Measurements from ENCODE around the gene PPY.
"Not testable (repeated sequence)": the region's sequence is repeated elsewhere in the genome, so short reads cannot be mapped to it uniquely, and the experiment has no call there.

PPY gene

GRCh38 chr17:43952351-43952723 lies 10.1 kb upstream of the PPY start:
- DNase-seq (ENCODE audit: insufficient read length, low spot score), result no peak
- TF ChIP-seq PAX5 (IDR thresholded peaks at IDR 0.05; ENCODE audit: insufficient read depth, low read length, severe bottlenecking) (no peak), SPI1 (IDR thresholded peaks at IDR 0.05; ENCODE audit: low read depth, low read length) (no peak), POLR2AphosphoS5 (IDR thresholded peaks at IDR 0.05; ENCODE audit: low read depth, low read length) (no peak), POLR2A (IDR thresholded peaks at IDR 0.05; ENCODE audit: low read depth, low read length) (no peak), TAF1 (IDR thresholded peaks at IDR 0.05; ENCODE audit: low read depth, low read length) (no peak), POU2F2 (IDR thresholded peaks at IDR 0.05; ENCODE audit: low read depth, low read length) (no peak)
- FAIRE-seq, result no peak

GRCh38 chr17:43951750-43952149 lies 9.5 kb upstream of the PPY start:
- FAIRE-seq (no peak), DNase-seq (ENCODE audit: insufficient read length, low spot score) (no peak)
- TF ChIP-seq POLR2AphosphoS5 (IDR thresholded peaks at IDR 0.05; ENCODE audit: low read depth, low read length) (no peak), TAF1 (IDR thresholded peaks at IDR 0.05; ENCODE audit: low read depth, low read length) (no peak), POU2F2 (IDR thresholded peaks at IDR 0.05; ENCODE audit: low read depth, low read length) (no peak), SPI1 (IDR thresholded peaks at IDR 0.05; ENCODE audit: low read depth, low read length) (no peak), POLR2A (IDR thresholded peaks at IDR 0.05; ENCODE audit: low read depth, low read length) (no peak), PAX5 (IDR thresholded peaks at IDR 0.05; ENCODE audit: insufficient read depth, low read length, severe bottlenecking) (no peak)

- no peak for TF ChIP-seq SPI1 (IDR thresholded peaks at IDR 0.05; ENCODE audit: low read depth, low read length)
- no peak for TF ChIP-seq TAF1 (IDR thresholded peaks at IDR 0.05; ENCODE audit: low read depth, low read length)
- no peak for TF ChIP-seq POLR2A (IDR thresholded peaks at IDR 0.05; ENCODE audit: low read depth, low read length)
- FAIRE-seq (no peak), DNase-seq (ENCODE audit: insufficient read length, low spot score) (no peak)
These were observed 8.3 kb upstream of the PPY start for GRCh38 chr17:43950554-43950953.

GRCh38 chr17:43949781-43950180 lies 7.5 kb upstream of the PPY start:
- no peak for FAIRE-seq
- no peak for TF ChIP-seq TAF1 (IDR thresholded peaks at IDR 0.05; ENCODE audit: low read depth, low read length)
- TF ChIP-seq POLR2A (IDR thresholded peaks at IDR 0.05; ENCODE audit: low read depth, low read length), result no peak
- no peak for TF ChIP-seq POU2F2 (IDR thresholded peaks at IDR 0.05; ENCODE audit: low read depth, low read length)
- no peak for TF ChIP-seq POLR2AphosphoS5 (IDR thresholded peaks at IDR 0.05; ENCODE audit: low read depth, low read length)
- TF ChIP-seq SPI1 (IDR thresholded peaks at IDR 0.05; ENCODE audit: low read depth, low read length), result no peak
- no peak for TF ChIP-seq PAX5 (IDR thresholded peaks at IDR 0.05; ENCODE audit: insufficient read depth, low read length, severe bottlenecking)
- no peak for DNase-seq (ENCODE audit: insufficient read length, low spot score)

GRCh38 chr17:43946781-43947180 lies 4.5 kb upstream of the PPY start:
- DNase-seq (ENCODE audit: insufficient read length, low spot score) (no peak), FAIRE-seq (no peak)
- TF ChIP-seq POU2F2 (IDR thresholded peaks at IDR 0.05; ENCODE audit: low read depth, low read length), result no peak
- TF ChIP-seq POLR2AphosphoS5 (IDR thresholded peaks at IDR 0.05; ENCODE audit: low read depth, low read length), result no peak
- no peak for TF ChIP-seq TAF1 (IDR thresholded peaks at IDR 0.05; ENCODE audit: low read depth, low read length)
- no peak for TF ChIP-seq SPI1 (IDR thresholded peaks at IDR 0.05; ENCODE audit: low read depth, low read length)
- no peak for TF ChIP-seq PAX5 (IDR thresholded peaks at IDR 0.05; ENCODE audit: insufficient read depth, low read length, severe bottlenecking)

- TF ChIP-seq POLR2A (IDR thresholded peaks at IDR 0.05; ENCODE audit: low read depth, low read length) (no peak), PAX5 (IDR thresholded peaks at IDR 0.05; ENCODE audit: insufficient read depth, low read length, severe bottlenecking) (no peak), TAF1 (IDR thresholded peaks at IDR 0.05; ENCODE audit: low read depth, low read length) (no peak), POLR2AphosphoS5 (IDR thresholded peaks at IDR 0.05; ENCODE audit: low read depth, low read length) (no peak), SPI1 (IDR thresholded peaks at IDR 0.05; ENCODE audit: low read depth, low read length) (no peak), POU2F2 (IDR thresholded peaks at IDR 0.05; ENCODE audit: low read depth, low read length) (no peak)
- no peak for FAIRE-seq
- DNase-seq (ENCODE audit: insufficient read length, low spot score), result no peak
These were observed 3.0 kb upstream of the PPY start for GRCh38 chr17:43945074-43945829.

GRCh38 chr17:43940630-43941029 lies 1.6 kb downstream of the PPY start:
- FAIRE-seq (peak; percentile 48), DNase-seq (ENCODE audit: insufficient read length, low spot score) (no peak)
- no peak for TF ChIP-seq POLR2A (IDR thresholded peaks at IDR 0.05; ENCODE audit: low read depth, low read length)
- TF ChIP-seq POLR2AphosphoS5 (IDR thresholded peaks at IDR 0.05; ENCODE audit: low read depth, low read length), result no peak
- TF ChIP-seq PAX5 (IDR thresholded peaks at IDR 0.05; ENCODE audit: insufficient read depth, low read length, severe bottlenecking), result no peak
- TF ChIP-seq POU2F2 (IDR thresholded peaks at IDR 0.05; ENCODE audit: low read depth, low read length), result no peak
- TF ChIP-seq SPI1 (IDR thresholded peaks at IDR 0.05; ENCODE audit: low read depth, low read length), result no peak
- no peak for TF ChIP-seq TAF1 (IDR thresholded peaks at IDR 0.05; ENCODE audit: low read depth, low read length)

- TF ChIP-seq SPI1 (IDR thresholded peaks at IDR 0.05; ENCODE audit: low read depth, low read length) (no peak), POLR2AphosphoS5 (IDR thresholded peaks at IDR 0.05; ENCODE audit: low read depth, low read length) (no peak), POU2F2 (IDR thresholded peaks at IDR 0.05; ENCODE audit: low read depth, low read length) (no peak), PAX5 (IDR thresholded peaks at IDR 0.05; ENCODE audit: insufficient read depth, low read length, severe bottlenecking) (no peak), POLR2A (IDR thresholded peaks at IDR 0.05; ENCODE audit: low read depth, low read length) (no peak), TAF1 (IDR thresholded peaks at IDR 0.05; ENCODE audit: low read depth, low read length) (no peak)
- no peak for FAIRE-seq
- no peak for DNase-seq (ENCODE audit: insufficient read length, low spot score)
These were observed 2.4 kb downstream of the PPY start for GRCh38 chr17:43939886-43940285.

- FAIRE-seq; DNase-seq (ENCODE audit: insufficient read length, low spot score): not testable (repeated sequence)
These were observed 2.8 kb downstream of the PPY start for GRCh38 chr17:43939452-43939851.

- FAIRE-seq (no peak), DNase-seq (ENCODE audit: insufficient read length, low spot score) (no peak)
- TF ChIP-seq POU2F2 (IDR thresholded peaks at IDR 0.05; ENCODE audit: low read depth, low read length) (no peak), TAF1 (IDR thresholded peaks at IDR 0.05; ENCODE audit: low read depth, low read length) (no peak), POLR2A (IDR thresholded peaks at IDR 0.05; ENCODE audit: low read depth, low read length) (no peak), POLR2AphosphoS5 (IDR thresholded peaks at IDR 0.05; ENCODE audit: low read depth, low read length) (no peak)
These were observed 3.5 kb downstream of the PPY start for GRCh38 chr17:43938838-43939182.
